ENCODE measurements around the gene STX5. TPM values are rescaled to one million over a fixed set of nuclear protein-coding genes. Genes with fewer than 3 reads are reported as not detected.
A peak's percentile ranks its signal among the peaks of the same experiment; 100 is the strongest.

STX5 gene
- polyA plus RNA-seq, 2 of the 4 experiments (the other 2 are of a cell fraction): 19.5 to 32.3 TPM

DNA sequence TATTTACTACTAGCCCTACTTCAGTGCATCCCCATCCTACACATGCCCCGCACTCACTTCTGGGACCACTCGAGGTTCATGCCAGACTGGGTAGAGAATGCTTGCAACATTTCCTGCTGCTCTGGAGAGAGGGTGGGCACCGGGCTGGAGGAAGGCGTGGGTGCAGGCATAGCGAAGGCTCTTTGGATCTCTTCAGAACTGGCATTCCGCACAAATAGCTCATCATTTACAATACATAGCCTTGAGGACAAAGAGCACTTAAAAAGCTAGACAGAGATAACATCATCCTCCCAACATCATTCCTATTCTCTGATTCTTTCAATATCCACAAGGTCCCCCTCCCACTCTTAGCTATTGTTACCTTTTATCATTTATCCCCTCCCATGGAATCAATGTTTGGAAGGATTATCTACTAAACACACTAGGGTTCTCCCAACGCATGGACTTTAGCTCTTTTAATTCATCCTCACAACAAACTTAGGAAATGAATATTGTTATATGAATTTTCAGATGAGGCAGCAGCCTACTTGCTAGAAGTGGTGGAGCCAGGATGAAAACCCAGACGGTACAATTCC is 37.6 kb downstream of the STX5 start:
- H3K4me2 ChIP-seq: no peak overlapping the region
- peaks cover 20% of the 10 kb centered on the region for H3K4me1 ChIP-seq
- FAIRE-seq: no peak
- POLR2A ChIA-PET: interaction anchor here (0.7 to 1.1 kb wide), 4 partner anchors 9 to 40 kb away, joined by 3 to 4 read pairs (median 4); partner anchors contain the start of genes NXF1 and ZBTB3
- no peak for DNase-seq (ENCODE audit: low read depth in 1 of 2, low spot score in 1 of 2)
- no peaks in the 10 kb centered on the region for H3K9me3 ChIP-seq
- no peak overlapping the region for H3K27ac ChIP-seq
- CTCF ChIA-PET: interaction anchor here (0.9 to 4.7 kb wide), 5 partner anchors 8 to 251 kb away, joined by 3 to 49 read pairs (median 3); partner anchors contain the start of gene TMEM179B
- TF ChIP-seq SMC3 (IDR thresholded peaks at IDR 0.05) (no peak), JUN (IDR thresholded peaks at IDR 0.05) (no peak), RCOR1 (IDR thresholded peaks at IDR 0.05; ENCODE audit: low read depth, low read length) (no peak), JUNB (IDR thresholded peaks at IDR 0.05) (no peak), RARB (CRISPR knock-in tag; IDR thresholded peaks at IDR 0.05) (no peak), TP53 (CRISPR knock-in tag; IDR thresholded peaks at IDR 0.05) (no peak), CEBPB (IDR thresholded peaks at IDR 0.05) (no peak), PHF8 (IDR thresholded peaks at IDR 0.05; ENCODE audit: borderline replicate concordance, low read depth) (no peak), NPAS2 (CRISPR knock-in tag; IDR thresholded peaks at IDR 0.05; ENCODE audit: borderline replicate concordance) (no peak), HEYL (CRISPR knock-in tag; IDR thresholded peaks at IDR 0.05) (no peak), SREBF2 (IDR thresholded peaks at IDR 0.05) (no peak), HOXA7 (CRISPR knock-in tag; IDR thresholded peaks at IDR 0.05) (no peak), FOSL2 (IDR thresholded peaks at IDR 0.05) (no peak), FOSL2 (CRISPR knock-in tag; IDR thresholded peaks at IDR 0.05) (no peak)
- TF ChIP-seq, protein P1, sequence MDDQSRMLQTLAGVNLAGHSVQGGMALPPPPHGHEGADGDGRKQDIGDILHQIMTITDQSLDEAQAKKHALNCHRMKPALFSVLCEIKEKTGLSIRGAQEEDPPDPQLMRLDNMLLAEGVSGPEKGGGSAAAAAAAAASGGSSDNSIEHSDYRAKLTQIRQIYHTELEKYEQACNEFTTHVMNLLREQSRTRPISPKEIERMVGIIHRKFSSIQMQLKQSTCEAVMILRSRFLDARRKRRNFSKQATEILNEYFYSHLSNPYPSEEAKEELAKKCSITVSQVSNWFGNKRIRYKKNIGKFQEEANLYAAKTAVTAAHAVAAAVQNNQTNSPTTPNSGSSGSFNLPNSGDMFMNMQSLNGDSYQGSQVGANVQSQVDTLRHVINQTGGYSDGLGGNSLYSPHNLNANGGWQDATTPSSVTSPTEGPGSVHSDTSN (IDR thresholded peaks at IDR 0.05): no peak
- TF ChIP-seq, protein P2, sequence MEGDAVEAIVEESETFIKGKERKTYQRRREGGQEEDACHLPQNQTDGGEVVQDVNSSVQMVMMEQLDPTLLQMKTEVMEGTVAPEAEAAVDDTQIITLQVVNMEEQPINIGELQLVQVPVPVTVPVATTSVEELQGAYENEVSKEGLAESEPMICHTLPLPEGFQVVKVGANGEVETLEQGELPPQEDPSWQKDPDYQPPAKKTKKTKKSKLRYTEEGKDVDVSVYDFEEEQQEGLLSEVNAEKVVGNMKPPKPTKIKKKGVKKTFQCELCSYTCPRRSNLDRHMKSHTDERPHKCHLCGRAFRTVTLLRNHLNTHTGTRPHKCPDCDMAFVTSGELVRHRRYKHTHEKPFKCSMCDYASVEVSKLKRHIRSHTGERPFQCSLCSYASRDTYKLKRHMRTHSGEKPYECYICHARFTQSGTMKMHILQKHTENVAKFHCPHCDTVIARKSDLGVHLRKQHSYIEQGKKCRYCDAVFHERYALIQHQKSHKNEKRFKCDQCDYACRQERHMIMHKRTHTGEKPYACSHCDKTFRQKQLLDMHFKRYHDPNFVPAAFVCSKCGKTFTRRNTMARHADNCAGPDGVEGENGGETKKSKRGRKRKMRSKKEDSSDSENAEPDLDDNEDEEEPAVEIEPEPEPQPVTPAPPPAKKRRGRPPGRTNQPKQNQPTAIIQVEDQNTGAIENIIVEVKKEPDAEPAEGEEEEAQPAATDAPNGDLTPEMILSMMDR (IDR thresholded peaks at IDR 0.05): no peak
- TF ChIP-seq, protein P3, sequence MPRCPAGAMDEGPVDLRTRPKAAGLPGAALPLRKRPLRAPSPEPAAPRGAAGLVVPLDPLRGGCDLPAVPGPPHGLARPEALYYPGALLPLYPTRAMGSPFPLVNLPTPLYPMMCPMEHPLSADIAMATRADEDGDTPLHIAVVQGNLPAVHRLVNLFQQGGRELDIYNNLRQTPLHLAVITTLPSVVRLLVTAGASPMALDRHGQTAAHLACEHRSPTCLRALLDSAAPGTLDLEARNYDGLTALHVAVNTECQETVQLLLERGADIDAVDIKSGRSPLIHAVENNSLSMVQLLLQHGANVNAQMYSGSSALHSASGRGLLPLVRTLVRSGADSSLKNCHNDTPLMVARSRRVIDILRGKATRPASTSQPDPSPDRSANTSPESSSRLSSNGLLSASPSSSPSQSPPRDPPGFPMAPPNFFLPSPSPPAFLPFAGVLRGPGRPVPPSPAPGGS (IDR thresholded peaks at IDR 0.05): no peak
- TF ChIP-seq, protein P4, sequence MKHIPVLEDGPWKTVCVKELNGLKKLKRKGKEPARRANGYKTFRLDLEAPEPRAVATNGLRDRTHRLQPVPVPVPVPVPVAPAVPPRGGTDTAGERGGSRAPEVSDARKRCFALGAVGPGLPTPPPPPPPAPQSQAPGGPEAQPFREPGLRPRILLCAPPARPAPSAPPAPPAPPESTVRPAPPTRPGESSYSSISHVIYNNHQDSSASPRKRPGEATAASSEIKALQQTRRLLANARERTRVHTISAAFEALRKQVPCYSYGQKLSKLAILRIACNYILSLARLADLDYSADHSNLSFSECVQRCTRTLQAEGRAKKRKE (CRISPR knock-in tag; IDR thresholded peaks at IDR 0.05; ENCODE audit: low read depth): no peak
- no peak overlapping the region for H3K4me3 ChIP-seq
- no peak for ATAC-seq
- 78% methylated on average over 8 of the region's 8 CpGs for WGBS (ENCODE audit: missing lambda C conversion rate)

DNA sequence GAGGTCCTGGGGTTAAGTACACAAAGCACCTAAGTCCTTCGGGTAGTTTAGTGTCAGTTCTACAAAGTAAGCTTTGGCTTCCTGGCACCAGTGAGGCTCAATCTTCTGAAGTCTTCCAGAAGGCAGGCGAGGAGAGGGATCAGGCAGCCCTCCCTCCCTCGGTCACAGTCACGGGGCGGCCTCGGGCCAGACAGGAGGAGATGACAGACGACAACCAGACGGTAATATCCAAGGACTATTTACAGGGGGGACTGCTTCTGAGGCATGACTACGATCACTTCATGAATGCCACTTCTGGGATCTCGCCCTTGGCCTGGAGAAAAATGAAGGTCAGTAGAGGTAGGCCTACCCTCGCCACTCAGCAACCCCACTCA is 39.7 kb downstream of the STX5 start:
- Histone ChIP-seq H3K9me3 (no peaks in the 10 kb centered on the region), H3K4me1 (peaks cover 31% of the 10 kb centered on the region), H3K27ac (peak overlapping the region; percentile 89; a peak in 5 of 6 replicates), H3K4me3 (peak overlapping the region; percentile 83), H3K4me2 (peak overlapping the region; percentile 87)
- ChIA-PET CTCF (interaction anchor here (1.1 to 7.6 kb wide), 2 partner anchors 9 to 62 kb away, joined by 3 to 69 read pairs; no protein-coding TSS in a partner anchor), POLR2A (interaction anchor here (0.9 to 3.7 kb wide), 2 partner anchors 16 to 49 kb away, joined by 6 to 20 read pairs; no protein-coding TSS in a partner anchor)
- FAIRE-seq (no peak), DNase-seq (ENCODE audit: low read depth in 1 of 2, low spot score in 1 of 2) (no peak), ATAC-seq (peak; percentile 1 to 3; a peak in 4 of 6 replicates)
- TF ChIP-seq ZFP36 (IDR thresholded peaks at IDR 0.05; ENCODE audit: borderline replicate concordance, partially characterized antibody) (no peak), CHD2 (IDR thresholded peaks at IDR 0.05; ENCODE audit: low read length, partially characterized antibody) (no peak), EP300 (IDR thresholded peaks at IDR 0.05) (no peak), HEYL (CRISPR knock-in tag; IDR thresholded peaks at IDR 0.05) (no peak), ZC3H11A (IDR thresholded peaks at IDR 0.05) (no peak)
- TF ChIP-seq, protein P5, sequence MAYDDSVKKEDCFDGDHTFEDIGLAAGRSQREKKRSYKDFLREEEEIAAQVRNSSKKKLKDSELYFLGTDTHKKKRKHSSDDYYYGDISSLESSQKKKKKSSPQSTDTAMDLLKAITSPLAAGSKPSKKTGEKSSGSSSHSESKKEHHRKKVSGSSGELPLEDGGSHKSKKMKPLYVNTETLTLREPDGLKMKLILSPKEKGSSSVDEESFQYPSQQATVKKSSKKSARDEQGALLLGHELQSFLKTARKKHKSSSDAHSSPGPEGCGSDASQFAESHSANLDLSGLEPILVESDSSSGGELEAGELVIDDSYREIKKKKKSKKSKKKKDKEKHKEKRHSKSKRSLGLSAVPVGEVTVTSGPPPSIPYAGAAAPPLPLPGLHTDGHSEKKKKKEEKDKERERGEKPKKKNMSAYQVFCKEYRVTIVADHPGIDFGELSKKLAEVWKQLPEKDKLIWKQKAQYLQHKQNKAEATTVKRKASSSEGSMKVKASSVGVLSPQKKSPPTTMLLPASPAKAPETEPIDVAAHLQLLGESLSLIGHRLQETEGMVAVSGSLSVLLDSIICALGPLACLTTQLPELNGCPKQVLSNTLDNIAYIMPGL (CRISPR knock-in tag; IDR thresholded peaks at IDR 0.05; ENCODE audit: borderline replicate concordance): no peak
- TF ChIP-seq, protein P2 (IDR thresholded peaks at IDR 0.05): no peak
- TF ChIP-seq, protein P6, sequence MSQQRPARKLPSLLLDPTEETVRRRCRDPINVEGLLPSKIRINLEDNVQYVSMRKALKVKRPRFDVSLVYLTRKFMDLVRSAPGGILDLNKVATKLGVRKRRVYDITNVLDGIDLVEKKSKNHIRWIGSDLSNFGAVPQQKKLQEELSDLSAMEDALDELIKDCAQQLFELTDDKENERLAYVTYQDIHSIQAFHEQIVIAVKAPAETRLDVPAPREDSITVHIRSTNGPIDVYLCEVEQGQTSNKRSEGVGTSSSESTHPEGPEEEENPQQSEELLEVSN (IDR thresholded peaks at IDR 0.05; ENCODE audit: borderline replicate concordance, low read depth): no peak
- WGBS (ENCODE audit: missing lambda C conversion rate): 33% methylated on average over 11 of the region's 11 CpGs

Measured in A549 (cell line).